ENCODE data around the gene ANXA11. TPM values are rescaled to one million over a fixed set of nuclear protein-coding genes. Genes with fewer than 3 reads are reported as not detected.

ANXA11 gene
- total RNA-seq, 1 experiment from 2014 or later, result 327 TPM

DNA sequence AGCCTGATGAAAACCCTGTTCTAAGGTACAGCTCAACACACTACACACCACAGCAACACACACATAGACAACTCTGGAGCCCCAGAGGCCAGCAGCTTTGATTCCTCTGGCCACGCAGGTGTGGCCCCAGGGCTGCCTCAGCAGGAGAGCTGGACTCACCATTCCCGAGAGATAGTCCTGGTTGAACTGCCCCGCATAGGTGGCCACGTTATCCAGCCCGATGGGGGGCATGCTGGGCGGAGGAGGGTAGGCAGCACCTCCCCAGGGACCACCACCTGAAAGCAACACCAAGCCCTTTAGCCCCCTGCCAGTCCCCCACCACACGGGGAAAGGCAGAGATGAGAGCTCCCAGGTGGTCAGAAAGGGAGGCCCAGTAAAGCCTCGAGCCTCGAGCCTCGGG lies 34.7 kb downstream of the ANXA11 start:
- Histone ChIP-seq H3K27me3 (replicated peaks; ENCODE audit: control insufficient read depth, insufficient read depth, low read length) (no peaks in the 10 kb centered on the region), H3K4me3 (ENCODE audit: low read depth, low read length) (no peak overlapping the region), H3K9me3 (no peaks in the 10 kb centered on the region), H3K36me3 (ENCODE audit: control insufficient read depth, insufficient read depth, low read length) (peaks cover 4% of the 10 kb centered on the region), H3K4me1 (peaks cover 2% of the 10 kb centered on the region)
- CTCF ChIA-PET, result no interaction called here
- peaks cover 89% of the 10 kb centered on the region for H3K36me3 Mint-ChIP-seq (ENCODE audit: insufficient read depth, unreplicated experiment)
- H3K9me3 Mint-ChIP-seq (ENCODE audit: unreplicated experiment), result no peaks in the 10 kb centered on the region
- POLR2A ChIA-PET, result no interaction called here
- intact Hi-C loops (cut with micrococcal nuclease; ENCODE audit: unreplicated experiment), result loop anchor here (2.0 kb wide), 1 partner anchor 26 kb away; no protein-coding TSS in a partner anchor
- no peak for DNase-seq
- H3K27me3 Mint-ChIP-seq (ENCODE audit: insufficient read depth, unreplicated experiment), result no peaks in the 10 kb centered on the region
- no peak overlapping the region for H3K4me3 Mint-ChIP-seq (ENCODE audit: unreplicated experiment)
- H3K4me1 Mint-ChIP-seq (ENCODE audit: low read depth, unreplicated experiment), result peaks cover 20% of the 10 kb centered on the region
- TF ChIP-seq, protein P1, sequence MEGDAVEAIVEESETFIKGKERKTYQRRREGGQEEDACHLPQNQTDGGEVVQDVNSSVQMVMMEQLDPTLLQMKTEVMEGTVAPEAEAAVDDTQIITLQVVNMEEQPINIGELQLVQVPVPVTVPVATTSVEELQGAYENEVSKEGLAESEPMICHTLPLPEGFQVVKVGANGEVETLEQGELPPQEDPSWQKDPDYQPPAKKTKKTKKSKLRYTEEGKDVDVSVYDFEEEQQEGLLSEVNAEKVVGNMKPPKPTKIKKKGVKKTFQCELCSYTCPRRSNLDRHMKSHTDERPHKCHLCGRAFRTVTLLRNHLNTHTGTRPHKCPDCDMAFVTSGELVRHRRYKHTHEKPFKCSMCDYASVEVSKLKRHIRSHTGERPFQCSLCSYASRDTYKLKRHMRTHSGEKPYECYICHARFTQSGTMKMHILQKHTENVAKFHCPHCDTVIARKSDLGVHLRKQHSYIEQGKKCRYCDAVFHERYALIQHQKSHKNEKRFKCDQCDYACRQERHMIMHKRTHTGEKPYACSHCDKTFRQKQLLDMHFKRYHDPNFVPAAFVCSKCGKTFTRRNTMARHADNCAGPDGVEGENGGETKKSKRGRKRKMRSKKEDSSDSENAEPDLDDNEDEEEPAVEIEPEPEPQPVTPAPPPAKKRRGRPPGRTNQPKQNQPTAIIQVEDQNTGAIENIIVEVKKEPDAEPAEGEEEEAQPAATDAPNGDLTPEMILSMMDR (IDR thresholded peaks at IDR 0.05; ENCODE audit: insufficient read depth in 1 of 2, low read depth in 1 of 2, low read length in 1 of 2, severe bottlenecking in 1 of 2, unreplicated experiment in 1 of 2), result no peak
- BruUV-seq (replicated peaks), result no TSS peak
- peak overlapping the region; percentile 77 for H3K27ac Mint-ChIP-seq (ENCODE audit: unreplicated experiment)

DNA sequence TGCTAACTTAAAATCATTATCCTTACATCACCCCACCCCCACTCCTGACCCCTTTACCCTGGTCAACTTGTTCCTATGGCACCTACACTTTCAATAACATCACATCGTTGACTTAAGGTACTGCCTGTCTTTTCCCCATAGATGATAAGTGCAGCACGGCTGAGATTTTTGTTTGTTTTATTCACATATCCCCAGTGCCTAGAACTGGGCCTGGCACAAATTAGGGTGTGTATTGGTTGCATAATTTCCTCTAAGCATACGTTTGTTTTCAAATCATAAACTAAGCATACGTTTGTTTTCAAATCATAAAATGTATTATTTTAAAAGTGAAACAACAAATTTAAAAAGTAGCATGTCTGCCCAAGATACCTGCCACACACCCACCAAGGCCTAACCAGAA lies 35.3 kb downstream of the ANXA11 start:
- no peak for DNase-seq
- intact Hi-C loops (cut with micrococcal nuclease; ENCODE audit: unreplicated experiment), result loop anchor here (2.0 kb wide), 1 partner anchor 27 kb away; no protein-coding TSS in a partner anchor
- Mint-ChIP-seq H3K27ac (ENCODE audit: unreplicated experiment) (peak overlapping the region; percentile 36), H3K4me1 (ENCODE audit: low read depth, unreplicated experiment) (peaks cover 20% of the 10 kb centered on the region), H3K4me3 (ENCODE audit: unreplicated experiment) (no peak overlapping the region), H3K36me3 (ENCODE audit: insufficient read depth, unreplicated experiment) (peaks cover 89% of the 10 kb centered on the region), H3K9me3 (ENCODE audit: unreplicated experiment) (no peaks in the 10 kb centered on the region), H3K27me3 (ENCODE audit: insufficient read depth, unreplicated experiment) (no peaks in the 10 kb centered on the region)
- BruUV-seq (replicated peaks), result no TSS peak
- Histone ChIP-seq H3K36me3 (ENCODE audit: control insufficient read depth, insufficient read depth, low read length) (peaks cover 4% of the 10 kb centered on the region), H3K4me1 (peaks cover 2% of the 10 kb centered on the region), H3K4me3 (ENCODE audit: low read depth, low read length) (no peak overlapping the region), H3K27me3 (replicated peaks; ENCODE audit: control insufficient read depth, insufficient read depth, low read length) (no peaks in the 10 kb centered on the region), H3K9me3 (no peaks in the 10 kb centered on the region)
- ChIA-PET CTCF (no interaction called here), POLR2A (no interaction called here)
- TF ChIP-seq, protein P1 (IDR thresholded peaks at IDR 0.05; ENCODE audit: insufficient read depth in 1 of 2, low read depth in 1 of 2, low read length in 1 of 2, severe bottlenecking in 1 of 2, unreplicated experiment in 1 of 2), result no peak

DNA sequence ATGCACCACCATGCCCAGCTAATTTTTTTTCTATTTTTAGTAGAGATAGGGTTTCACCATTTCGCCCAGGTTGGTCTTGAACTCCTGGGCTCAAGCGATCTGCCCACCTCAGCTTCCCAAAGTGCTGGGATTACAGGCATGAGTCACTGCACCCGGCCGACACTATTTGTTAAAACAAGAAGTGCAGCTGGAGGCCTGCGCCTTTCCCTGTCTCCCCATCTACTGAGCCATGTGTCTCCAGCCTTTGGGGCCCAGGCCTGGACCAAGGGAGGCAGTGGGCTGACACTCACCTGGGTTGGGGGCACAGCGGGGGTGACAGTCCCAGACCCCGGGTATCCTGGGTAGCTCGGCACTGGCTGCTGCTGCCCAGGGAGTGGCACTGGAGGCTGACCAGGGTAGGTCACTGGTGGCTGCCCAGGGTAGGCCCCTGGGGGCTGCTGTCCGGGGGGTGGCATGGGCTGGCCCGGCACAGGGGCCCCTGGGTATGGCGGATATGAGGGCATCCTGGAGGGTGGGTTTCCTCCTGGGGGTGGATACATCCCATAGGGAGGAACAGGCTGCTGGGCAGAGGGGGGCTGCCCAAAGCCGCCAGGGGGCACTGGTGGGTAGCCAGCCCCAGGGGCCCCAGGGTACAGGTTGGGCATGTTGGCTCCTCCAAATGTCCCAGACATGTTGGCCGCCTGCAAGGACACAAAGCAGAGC lies 36.5 kb downstream of the ANXA11 start:
- CTCF ChIA-PET, result no interaction called here
- no TSS peak for BruUV-seq (replicated peaks)

More for the DNA sequence above, 36.5 kb downstream of the ANXA11 start:
- Mint-ChIP-seq H3K9me3 (ENCODE audit: unreplicated experiment) (no peaks in the 10 kb centered on the region), H3K27ac (ENCODE audit: unreplicated experiment) (no peak overlapping the region), H3K4me3 (ENCODE audit: unreplicated experiment) (no peak overlapping the region), H3K4me1 (ENCODE audit: low read depth, unreplicated experiment) (peaks cover 27% of the 10 kb centered on the region), H3K36me3 (ENCODE audit: insufficient read depth, unreplicated experiment) (peaks cover 88% of the 10 kb centered on the region), H3K27me3 (ENCODE audit: insufficient read depth, unreplicated experiment) (no peaks in the 10 kb centered on the region)
- TF ChIP-seq, protein P1 (IDR thresholded peaks at IDR 0.05; ENCODE audit: insufficient read depth in 1 of 2, low read depth in 1 of 2, low read length in 1 of 2, severe bottlenecking in 1 of 2, unreplicated experiment in 1 of 2), result peak; percentile 28 to 37
- peaks cover 2% of the 10 kb centered on the region for H3K4me1 ChIP-seq
- peak in 1 of 2 experiments; percentile 29 for DNase-seq
- H3K9me3 ChIP-seq, result no peaks in the 10 kb centered on the region
- intact Hi-C loops (cut with micrococcal nuclease; ENCODE audit: unreplicated experiment), result no loop called here
- no peaks in the 10 kb centered on the region for H3K27me3 ChIP-seq (replicated peaks; ENCODE audit: control insufficient read depth, insufficient read depth, low read length)
- no peak overlapping the region for H3K4me3 ChIP-seq (ENCODE audit: low read depth, low read length)
- peaks cover 8% of the 10 kb centered on the region for H3K36me3 ChIP-seq (ENCODE audit: control insufficient read depth, insufficient read depth, low read length)
- POLR2A ChIA-PET, result no interaction called here
